HepG2 (cell line): ENCODE measurements around the gene ZBTB46. TPM values are rescaled to one million over a fixed set of nuclear protein-coding genes. Genes with fewer than 3 reads are reported as not detected.

Source experiments
- ARID2 ChIP-seq: sonication (generic); formaldehyde crosslinking; IDR thresholded peaks from 2 replicates; pipeline ENCODE4 v1.8.1; 2022; ENCODE audit warnings: mild to moderate bottlenecking, missing genetic modification reagents, borderline replicate concordance
- CCAR2 ChIP-seq: fragments of 200-400 bp; formaldehyde crosslinking; optimal IDR thresholded peaks from 2 replicates; pipeline ENCODE3; 2018; ENCODE audit warnings: low read depth, mild to moderate bottlenecking, low read length, moderate library complexity
- MAFG ChIP-seq: sonication (generic); formaldehyde crosslinking; IDR thresholded peaks from 2 replicates; pipeline ENCODE4 v1.5.1; 2020; ENCODE audit warnings: mild to moderate bottlenecking, missing genetic modification reagents
- MBNL3 ChIP-seq: fragments of 250-450 bp; sonication (Bioruptor Pico); conservative IDR thresholded peaks from 2 replicates; pipeline ENCODE4 v1.8.0; 2022; ENCODE audit warnings: mild to moderate bottlenecking, inconsistent platforms
- MLXIP ChIP-seq: sonication (generic); formaldehyde crosslinking; IDR thresholded peaks from 2 replicates; pipeline ENCODE4 v1.9.0; 2021; ENCODE audit warnings: missing genetic modification reagents, borderline replicate concordance
- POGZ ChIP-seq: sonication (generic); formaldehyde crosslinking; IDR thresholded peaks from 2 replicates; pipeline ENCODE4 v1.4.0; 2020; ENCODE audit warnings: mild to moderate bottlenecking, missing genetic modification reagents
- RERE ChIP-seq: IDR thresholded peaks from 2 replicates; pipeline ENCODE4 v1.6.1; 2016; ENCODE audit warnings: low read depth, missing genetic modification reagents, missing compliant biosample characterization
- SALL1 ChIP-seq: sonication (generic); formaldehyde crosslinking; IDR thresholded peaks from 2 replicates; pipeline ENCODE4 v1.8.0; 2022; ENCODE audit warnings: mild to moderate bottlenecking, missing genetic modification reagents
- SOX5 ChIP-seq: IDR thresholded peaks from 2 replicates; pipeline ENCODE4 v1.6.1; 2016; ENCODE audit warnings: borderline replicate concordance
- TEF ChIP-seq: sonication (generic); formaldehyde crosslinking; IDR thresholded peaks from 2 replicates; pipeline ENCODE4 v1.5.0; 2020; ENCODE audit warnings: missing genetic modification reagents
- ZNF225 ChIP-seq: sonication (generic); formaldehyde crosslinking; IDR thresholded peaks from 2 replicates; pipeline ENCODE4 v1.4.0; 2020; ENCODE audit warnings: mild to moderate bottlenecking, missing genetic modification reagents
- ZNF414 ChIP-seq: sonication (generic); formaldehyde crosslinking; IDR thresholded peaks from 2 replicates; pipeline ENCODE4 v1.5.0; 2020; ENCODE audit warnings: missing genetic modification reagents
- ZNF788 ChIP-seq: sonication (generic); formaldehyde crosslinking; IDR thresholded peaks from 2 replicates; pipeline ENCODE4 v1.5.0; 2020; ENCODE audit warnings: mild to moderate bottlenecking, missing genetic modification reagents, borderline replicate concordance
- ZSCAN5A ChIP-seq: sonication (generic); formaldehyde crosslinking; IDR thresholded peaks from 2 replicates; pipeline ENCODE4 v1.8.0; 2022; ENCODE audit warnings: mild to moderate bottlenecking, missing genetic modification reagents, borderline replicate concordance
- polyA plus RNA-seq, 8 experiments: library from polyadenylated mRNA; depleted of rRNA in 3 of 8; stranded (reverse) in 7 of 8; unstranded in 1 of 8; fragments of >200 nt; fragmentation: Illumina TruSeq in 4 of 8; extraction: Trizol in 4 of 8; gene quantifications; 2 replicates each; pipeline versions ENCODE4 v1.2.1 to v1.2.3, GENCODE V29; 2011 to 2016; ENCODE audit warnings: low read depth in 4 of 8, missing spikeins in 1 of 8, mixed read lengths in 1 of 8; ENCODE audit not compliant: insufficient read depth in 1 of 8
- total RNA-seq, 5 experiments: library from RNA; depleted of rRNA; stranded (reverse); fragments of >200 nt; fragmentation: Illumina TruSeq; extraction: Trizol; gene quantifications; 2 replicates each; pipeline ENCODE4 v1.2.3, GENCODE V29; 2016; ENCODE audit warnings: low read depth in 1 of 5
- TF ChIP-seq, protein P1 (sequence below), 2 experiments: sonication (generic) in 1 of 2; formaldehyde crosslinking in 1 of 2; IDR thresholded peaks; 2 replicates each; pipeline versions ENCODE4 v1.4.0 to v1.6.1; 2018 to 2020; ENCODE audit warnings: missing genetic modification reagents in 2 of 2, borderline replicate concordance in 1 of 2, low read depth in 1 of 2, mild to moderate bottlenecking in 1 of 2, missing biosample characterization in 1 of 2

ZBTB46 gene
- total and polyA plus RNA-seq, 2 of the 13 experiments (the other 11 are each of a cell fraction or from before 2014, with no cell fraction given) = 1.6 to 13.5 TPM

- TF ChIP-seq ZNF225 (no peak), POGZ (CRISPR knock-in tag) (0 out of 2 replicates have a peak, but pooled peaks have one; percentile 37), SALL1 (peak; percentile 41; the same call in 1 of the 2 replicates), MAFG (CRISPR knock-in tag) (no peak), SOX5 (no peak), TEF (CRISPR knock-in tag) (no peak), ZNF788 (CRISPR knock-in tag) (0 out of 2 replicates have a peak, but pooled peaks have one; percentile 28), RERE (CRISPR knock-in tag) (no peak), ARID2 (CRISPR knock-in tag) (no peak), ZSCAN5A (CRISPR knock-in tag) (no peak), CCAR2 (no peak), ZNF414 (0 out of 2 replicates have a peak, but pooled peaks have one; percentile 36), MLXIP (CRISPR knock-in tag) (no peak), MBNL3 (CRISPR knock-in tag) (no peak)
- TF ChIP-seq, protein P1, sequence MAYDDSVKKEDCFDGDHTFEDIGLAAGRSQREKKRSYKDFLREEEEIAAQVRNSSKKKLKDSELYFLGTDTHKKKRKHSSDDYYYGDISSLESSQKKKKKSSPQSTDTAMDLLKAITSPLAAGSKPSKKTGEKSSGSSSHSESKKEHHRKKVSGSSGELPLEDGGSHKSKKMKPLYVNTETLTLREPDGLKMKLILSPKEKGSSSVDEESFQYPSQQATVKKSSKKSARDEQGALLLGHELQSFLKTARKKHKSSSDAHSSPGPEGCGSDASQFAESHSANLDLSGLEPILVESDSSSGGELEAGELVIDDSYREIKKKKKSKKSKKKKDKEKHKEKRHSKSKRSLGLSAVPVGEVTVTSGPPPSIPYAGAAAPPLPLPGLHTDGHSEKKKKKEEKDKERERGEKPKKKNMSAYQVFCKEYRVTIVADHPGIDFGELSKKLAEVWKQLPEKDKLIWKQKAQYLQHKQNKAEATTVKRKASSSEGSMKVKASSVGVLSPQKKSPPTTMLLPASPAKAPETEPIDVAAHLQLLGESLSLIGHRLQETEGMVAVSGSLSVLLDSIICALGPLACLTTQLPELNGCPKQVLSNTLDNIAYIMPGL (CRISPR knock-in tag; IDR thresholded peaks at IDR 0.05; ENCODE audit: borderline replicate concordance in 1 of 2, low read depth in 1 of 2) = no peak
Observed at GRCh38 chr20:63823691-63824311, 7.3 kb downstream of the ZBTB46 start (continued).
